CD14-positive monocyte (primary cell): ENCODE measurements around the gene YBX3. TPM values are rescaled to one million over a fixed set of nuclear protein-coding genes. Genes with fewer than 3 reads are reported as not detected.

Experiments used
- DNase-seq, 3 donors: peaks; one replicate each; pipeline ENCODE4 v3.0.0-alpha.2; 2011 to 2022
- H2AFZ ChIP-seq: 2 replicates; pipeline ENCODE4 v1.6.0; 2012; ENCODE audit warnings: mild to moderate bottlenecking, low read depth, low read length, inconsistent platforms; ENCODE audit not compliant: insufficient read depth, poor library complexity, severe bottlenecking
- H3K27ac ChIP-seq, 2 donors: 1 replicate in 1 of 2; 2 replicates in 1 of 2; pipeline ENCODE4 v1.5.1; 2012 to 2013; ENCODE audit warnings: low read length in 2 of 2, control low read depth in 1 of 2, inconsistent platforms in 1 of 2, low read depth in 1 of 2, mild to moderate bottlenecking in 1 of 2
- H3K27me3 ChIP-seq, 2 donors: one replicate each; pipeline versions ENCODE4 v1.6.0 to v1.6.1; 2011 to 2013; ENCODE audit warnings: low read length in 2 of 2; ENCODE audit not compliant: control insufficient read depth in 2 of 2, insufficient read depth in 2 of 2
- H3K36me3 ChIP-seq, 2 donors: replicated peaks in 1 of 2; 1 replicate in 1 of 2; 2 replicates in 1 of 2; pipeline versions ENCODE4 v1.5.1 to v1.6.1; 2012 to 2013; ENCODE audit warnings: low read length in 2 of 2, control low read depth in 1 of 2, inconsistent platforms in 1 of 2, mild to moderate bottlenecking in 1 of 2; ENCODE audit not compliant: insufficient read depth in 2 of 2, control insufficient read depth in 1 of 2
- H3K4me1 ChIP-seq, 2 donors: 1 replicate in 1 of 2; 2 replicates in 1 of 2; pipeline versions ENCODE4 v1.5.1 to v1.6.1; 2012 to 2013; ENCODE audit warnings: low read length in 2 of 2, control low read depth in 1 of 2, inconsistent platforms in 1 of 2, mild to moderate bottlenecking in 1 of 2, moderate library complexity in 1 of 2; ENCODE audit not compliant: insufficient read depth in 2 of 2, control insufficient read depth in 1 of 2
- H3K4me2 ChIP-seq: replicated peaks from 2 replicates; pipeline ENCODE3; 2012; ENCODE audit warnings: low read length, moderate library complexity, mild to moderate bottlenecking; ENCODE audit not compliant: poor library complexity, severe bottlenecking; ENCODE audit errors: extremely low read depth
- H3K4me3 ChIP-seq, 3 experiments: fragments of 200-600 bp in 1 of 3; sonication (generic) in 1 of 3; replicated peaks in 1 of 3; 1 replicate in 2 of 3; 2 replicates in 1 of 3; pipeline ENCODE4 v1.5.1; 2011 to 2013; ENCODE audit warnings: low read length in 3 of 3, mild to moderate bottlenecking in 3 of 3, control low read depth in 2 of 3, low read depth in 2 of 3, inconsistent platforms in 1 of 3, moderate library complexity in 1 of 3
- H3K79me2 ChIP-seq: 2 replicates; pipeline ENCODE4 v1.6.0; 2012; ENCODE audit warnings: mild to moderate bottlenecking, control low read depth, inconsistent platforms, low read length, moderate library complexity; ENCODE audit not compliant: insufficient read depth
- H3K9ac ChIP-seq: 2 replicates; pipeline ENCODE4 v1.6.0; 2017; ENCODE audit warnings: low read length, mild to moderate bottlenecking; ENCODE audit not compliant: insufficient read depth, poor library complexity, severe bottlenecking
- H3K9me3 ChIP-seq, 2 donors: replicated peaks in 1 of 2; 1 replicate in 1 of 2; 2 replicates in 1 of 2; pipeline versions ENCODE4 v1.5.1 to v1.6.1; 2012 to 2013; ENCODE audit warnings: low read length in 2 of 2, control low read depth in 1 of 2; ENCODE audit not compliant: control insufficient read depth in 1 of 2, insufficient read depth in 1 of 2
- H4K20me1 ChIP-seq: 2 replicates; pipeline ENCODE4 v1.6.0; 2012; ENCODE audit warnings: mild to moderate bottlenecking, low read length, control low read depth, moderate library complexity; ENCODE audit not compliant: insufficient read depth
- H3K27ac Mint-ChIP-seq, 7 donors: one replicate each; pipeline ENCODE4 v1.8.0; 2020; ENCODE audit warnings: mild to moderate bottlenecking in 7 of 7, mixed read lengths in 7 of 7, moderate library complexity in 6 of 7, inconsistent platforms in 2 of 7
- H3K27me3 Mint-ChIP-seq, 3 donors: one replicate each; pipeline ENCODE4 v1.8.0; 2021 to 2022; ENCODE audit warnings: low read depth in 3 of 3, mild to moderate bottlenecking in 3 of 3, mixed read lengths in 3 of 3, moderate library complexity in 3 of 3, inconsistent platforms in 1 of 3
- H3K36me3 Mint-ChIP-seq, 2 donors: one replicate each; pipeline ENCODE4 v1.8.0; 2020; ENCODE audit warnings: mixed read lengths in 2 of 2, inconsistent platforms in 1 of 2, mild to moderate bottlenecking in 1 of 2
- H3K4me1 Mint-ChIP-seq: one replicate; pipeline ENCODE4 v1.8.0; 2020; ENCODE audit warnings: mild to moderate bottlenecking, mixed read lengths
- H3K4me3 Mint-ChIP-seq, 2 donors: one replicate each; pipeline ENCODE4 v1.8.0; 2020; ENCODE audit warnings: mild to moderate bottlenecking in 2 of 2, mixed read lengths in 2 of 2, moderate library complexity in 1 of 2
- H3K9me3 Mint-ChIP-seq, 7 donors: one replicate each; pipeline ENCODE4 v1.8.0; 2020 to 2022; ENCODE audit warnings: mixed read lengths in 7 of 7, mild to moderate bottlenecking in 6 of 7, moderate library complexity in 6 of 7, inconsistent platforms in 2 of 7
- WGBS: methylation state at CpG from one replicate; pipeline ENCODE4 v1.1.5; 2013; ENCODE audit warnings: missing lambda C conversion rate; ENCODE audit not compliant: insufficient coverage; 5-methylcytosine and 5-hydroxymethylcytosine counted together
- intact Hi-C, 2 donors: fragments of 100-400 bp; cut with micrococcal nuclease; formaldehyde crosslinking; loops; one replicate each; pipeline versions ENCODE4 v1.15.0 to v1.15.1; 2023
- polyA plus RNA-seq, 3 donors: library from polyadenylated mRNA; depleted of rRNA in 1 of 3; unstranded in 2 of 3; stranded (reverse) in 1 of 3; fragments of 300-500 nt in 2 of 3; fragments of >200 nt in 1 of 3; fragmentation: Illumina TruSeq in 2 of 3; gene quantifications; 1 replicate in 2 of 3; 2 replicates in 1 of 3; pipeline ENCODE4 v1.2.3, GENCODE V29; 2012 to 2021
- TF ChIP-seq, protein P1 (sequence below): fragments of 200-600 bp; IDR thresholded peaks from one replicate; pipeline ENCODE4 v1.8.0; 2022; ENCODE audit warnings: antibody characterized with exemption, mild to moderate bottlenecking

Gene YBX3
- polyA plus RNA-seq, 3 donors, result 104 to 203 (median 131) TPM

DNA sequence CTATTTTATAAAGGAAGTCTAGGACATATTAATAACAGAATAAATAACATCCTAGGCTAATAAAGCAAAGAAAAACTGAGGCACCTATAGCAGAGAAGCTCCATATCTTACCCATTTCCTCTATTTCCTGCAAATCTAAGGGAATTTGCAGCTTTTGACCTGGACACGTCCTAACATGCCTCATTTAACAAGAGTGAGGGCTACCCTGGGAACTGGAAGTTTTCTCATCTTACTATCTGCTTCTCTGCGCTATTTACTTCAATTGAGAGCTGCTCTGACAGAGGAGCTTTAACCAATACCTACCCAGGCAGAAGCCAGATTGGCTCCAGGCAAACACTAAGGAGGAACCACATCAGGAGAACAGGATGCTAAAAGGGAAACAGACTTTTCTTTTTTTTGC is 5.7 kb downstream of the YBX3 start:
- H3K4me1 Mint-ChIP-seq, result peaks cover 31% of the 10 kb centered on the region
- 84% methylated on average over 2 of the region's 2 CpGs for WGBS

GRCh38 chr12:10716704-10717315 is 6.3 kb downstream of the YBX3 start:
- Histone ChIP-seq H3K36me3 (peaks cover 44 to 61% of the 10 kb centered on the region in 2 donors), H3K27ac (no peak overlapping the region), H3K4me2 (no peak overlapping the region), H2AFZ (no peak overlapping the region), H3K9ac (no peak overlapping the region), H3K9me3 (no peaks in the 10 kb centered on the region), H4K20me1 (peaks cover 84% of the 10 kb centered on the region), H3K79me2 (peaks cover 51% of the 10 kb centered on the region), H3K4me1 (peaks cover 8 to 10% of the 10 kb centered on the region in 2 donors), H3K4me3 (no peak overlapping the region), H3K27me3 (no peaks in the 10 kb centered on the region)
- TF ChIP-seq, protein P1, sequence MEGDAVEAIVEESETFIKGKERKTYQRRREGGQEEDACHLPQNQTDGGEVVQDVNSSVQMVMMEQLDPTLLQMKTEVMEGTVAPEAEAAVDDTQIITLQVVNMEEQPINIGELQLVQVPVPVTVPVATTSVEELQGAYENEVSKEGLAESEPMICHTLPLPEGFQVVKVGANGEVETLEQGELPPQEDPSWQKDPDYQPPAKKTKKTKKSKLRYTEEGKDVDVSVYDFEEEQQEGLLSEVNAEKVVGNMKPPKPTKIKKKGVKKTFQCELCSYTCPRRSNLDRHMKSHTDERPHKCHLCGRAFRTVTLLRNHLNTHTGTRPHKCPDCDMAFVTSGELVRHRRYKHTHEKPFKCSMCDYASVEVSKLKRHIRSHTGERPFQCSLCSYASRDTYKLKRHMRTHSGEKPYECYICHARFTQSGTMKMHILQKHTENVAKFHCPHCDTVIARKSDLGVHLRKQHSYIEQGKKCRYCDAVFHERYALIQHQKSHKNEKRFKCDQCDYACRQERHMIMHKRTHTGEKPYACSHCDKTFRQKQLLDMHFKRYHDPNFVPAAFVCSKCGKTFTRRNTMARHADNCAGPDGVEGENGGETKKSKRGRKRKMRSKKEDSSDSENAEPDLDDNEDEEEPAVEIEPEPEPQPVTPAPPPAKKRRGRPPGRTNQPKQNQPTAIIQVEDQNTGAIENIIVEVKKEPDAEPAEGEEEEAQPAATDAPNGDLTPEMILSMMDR, result no peak
- WGBS, result 93% methylated on average over 5 of the region's 6 CpGs
- Mint-ChIP-seq H3K36me3 (peaks cover 48 to 63% of the 10 kb centered on the region in 2 donors), H3K27me3 (peaks cover 0 to 2% (median under 1%) of the 10 kb centered on the region in 3 donors), H3K4me1 (peaks cover 25% of the 10 kb centered on the region), H3K27ac (no peak overlapping the region), H3K9me3 (no peaks in the 10 kb centered on the region), H3K4me3 (no peak overlapping the region)
- intact Hi-C loops, result no loop called here
- DNase-seq, result no peak

More for the DNA sequence above, 5.7 kb downstream of the YBX3 start:
- Histone ChIP-seq H3K27me3 (no peaks in the 10 kb centered on the region), H4K20me1 (peaks cover 83% of the 10 kb centered on the region), H3K9me3 (no peaks in the 10 kb centered on the region), H3K4me3 (no peak overlapping the region), H3K4me2 (no peak overlapping the region), H3K4me1 (peaks cover 8 to 16% of the 10 kb centered on the region in 2 donors), H3K27ac (no peak overlapping the region), H3K79me2 (peaks cover 57% of the 10 kb centered on the region), H3K9ac (no peak overlapping the region), H2AFZ (no peak overlapping the region), H3K36me3 (peaks cover 39 to 55% of the 10 kb centered on the region in 2 donors)
- H3K36me3 Mint-ChIP-seq, result peaks cover 45 to 57% of the 10 kb centered on the region in 2 donors
- TF ChIP-seq, protein P1, result no peak
- intact Hi-C loops, result no loop called here
- H3K27ac Mint-ChIP-seq, result peak overlapping the region in 1 of 7 donors; percentile 58
- H3K27me3 Mint-ChIP-seq, result peaks cover 0 to 6% (median 3%) of the 10 kb centered on the region in 3 donors
- peaks cover 0 to 5% (median 2%) of the 10 kb centered on the region in 7 donors for H3K9me3 Mint-ChIP-seq
- no peak for DNase-seq
- H3K4me3 Mint-ChIP-seq, result no peak overlapping the region
